ENCODE data around the gene BBX. TPM values are rescaled to one million over a fixed set of nuclear protein-coding genes. Genes with fewer than 3 reads are reported as not detected.

The BBX gene
- total and polyA plus RNA-seq, 4 donors: 4.7 to 25.1 (median 20.5) TPM

DNA sequence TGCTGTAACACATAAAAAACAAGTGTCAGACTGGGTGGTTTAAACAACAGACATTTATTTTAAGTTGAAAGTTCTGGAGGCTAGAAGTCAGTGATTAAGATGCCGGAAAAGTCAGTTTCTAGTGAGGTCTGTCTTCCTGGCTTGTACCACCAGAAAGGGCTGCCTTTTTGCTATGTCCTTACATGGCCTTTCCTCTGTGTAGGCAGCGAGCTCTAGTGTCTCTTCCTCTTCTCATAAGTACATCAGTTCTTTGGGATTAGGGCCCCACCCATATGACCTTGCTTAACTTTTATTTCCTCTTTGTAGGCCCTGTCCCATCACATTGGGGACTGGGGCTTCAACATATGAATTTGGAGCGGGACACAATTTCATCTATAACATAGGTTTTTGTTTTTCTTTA is 128.0 kb downstream of the BBX start:
- Histone ChIP-seq H3K27ac (ENCODE audit: low read depth in 1 of 2, low read length in 2 of 2) (no peak overlapping the region), H3K4me3 (ENCODE audit: low read depth in 1 of 3, low read length in 3 of 3) (no peak overlapping the region), H3K9me3 (ENCODE audit: control insufficient read depth in 4 of 4, low read length in 3 of 4) (no peaks in the 10 kb centered on the region), H3K36me3 (ENCODE audit: control insufficient read depth in 4 of 4, insufficient read depth in 3 of 4, low read depth in 1 of 4, low read length in 3 of 4) (peaks cover 0 to 4% (median 0%) of the 10 kb centered on the region in 4 donors), H3K9ac (ENCODE audit: low read depth in 1 of 2, low read length in 2 of 2) (no peak overlapping the region), H3K4me1 (ENCODE audit: control insufficient read depth in 4 of 4, insufficient read depth in 4 of 4, low read length in 3 of 4) (no peaks in the 10 kb centered on the region), H3K27me3 (ENCODE audit: control insufficient read depth in 4 of 4, insufficient read depth in 4 of 4, low read length in 3 of 4) (no peaks in the 10 kb centered on the region)
- no peak for DNase-seq (ENCODE audit: low spot score)
- WGBS: 84% methylated on average over 3 of the region's 3 CpGs
- TF ChIP-seq RAD21 (IDR thresholded peaks at IDR 0.05) (no peak), YY1 (IDR thresholded peaks at IDR 0.05) (no peak), FOXA2 (IDR thresholded peaks at IDR 0.05) (no peak), TAF1 (conservative IDR thresholded peaks at IDR 0.05) (no peak), RXRA (IDR thresholded peaks at IDR 0.05) (no peak), JUND (IDR thresholded peaks at IDR 0.05) (no peak), HNF4G (IDR thresholded peaks at IDR 0.05) (no peak), EGR1 (IDR thresholded peaks at IDR 0.05; ENCODE audit: low read depth in 2 of 2) (no peak), GABPA (IDR thresholded peaks at IDR 0.05 in 1 of 2, conservative IDR thresholded peaks at IDR 0.05 in 1 of 2) (no peak), SP1 (IDR thresholded peaks at IDR 0.05) (no peak)
- TF ChIP-seq, protein P1, sequence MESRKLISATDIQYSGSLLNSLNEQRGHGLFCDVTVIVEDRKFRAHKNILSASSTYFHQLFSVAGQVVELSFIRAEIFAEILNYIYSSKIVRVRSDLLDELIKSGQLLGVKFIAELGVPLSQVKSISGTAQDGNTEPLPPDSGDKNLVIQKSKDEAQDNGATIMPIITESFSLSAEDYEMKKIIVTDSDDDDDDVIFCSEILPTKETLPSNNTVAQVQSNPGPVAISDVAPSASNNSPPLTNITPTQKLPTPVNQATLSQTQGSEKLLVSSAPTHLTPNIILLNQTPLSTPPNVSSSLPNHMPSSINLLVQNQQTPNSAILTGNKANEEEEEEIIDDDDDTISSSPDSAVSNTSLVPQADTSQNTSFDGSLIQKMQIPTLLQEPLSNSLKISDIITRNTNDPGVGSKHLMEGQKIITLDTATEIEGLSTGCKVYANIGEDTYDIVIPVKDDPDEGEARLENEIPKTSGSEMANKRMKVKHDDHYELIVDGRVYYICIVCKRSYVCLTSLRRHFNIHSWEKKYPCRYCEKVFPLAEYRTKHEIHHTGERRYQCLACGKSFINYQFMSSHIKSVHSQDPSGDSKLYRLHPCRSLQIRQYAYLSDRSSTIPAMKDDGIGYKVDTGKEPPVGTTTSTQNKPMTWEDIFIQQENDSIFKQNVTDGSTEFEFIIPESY (IDR thresholded peaks at IDR 0.05): no peak
- TF ChIP-seq, protein P2, sequence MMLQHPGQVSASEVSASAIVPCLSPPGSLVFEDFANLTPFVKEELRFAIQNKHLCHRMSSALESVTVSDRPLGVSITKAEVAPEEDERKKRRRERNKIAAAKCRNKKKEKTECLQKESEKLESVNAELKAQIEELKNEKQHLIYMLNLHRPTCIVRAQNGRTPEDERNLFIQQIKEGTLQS (IDR thresholded peaks at IDR 0.05): no peak
- TF ChIP-seq, protein P3, sequence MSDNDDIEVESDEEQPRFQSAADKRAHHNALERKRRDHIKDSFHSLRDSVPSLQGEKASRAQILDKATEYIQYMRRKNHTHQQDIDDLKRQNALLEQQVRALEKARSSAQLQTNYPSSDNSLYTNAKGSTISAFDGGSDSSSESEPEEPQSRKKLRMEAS (IDR thresholded peaks at IDR 0.05): no peak

DNA sequence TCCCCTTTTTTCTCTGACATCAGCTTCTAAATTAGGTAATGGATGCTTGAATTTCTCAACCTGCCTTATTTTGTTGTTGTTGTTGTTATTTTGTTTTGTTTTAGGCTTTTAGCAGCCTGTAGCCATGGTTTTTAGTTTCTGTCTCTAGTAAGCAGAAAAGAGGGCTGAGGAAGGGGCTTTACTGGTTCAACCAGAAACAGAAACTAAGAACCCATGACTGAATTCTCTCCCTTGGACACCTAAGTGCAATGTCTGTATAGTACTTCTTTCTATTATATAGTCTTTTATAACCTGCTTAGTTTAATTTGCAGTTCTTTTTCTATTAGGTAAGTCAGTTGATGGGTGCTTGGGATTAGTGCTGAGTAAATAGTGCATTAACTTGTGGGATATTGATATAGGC is 129.0 kb downstream of the BBX start:
- Histone ChIP-seq H3K4me3 (ENCODE audit: low read depth in 1 of 3, low read length in 3 of 3) (no peak overlapping the region), H3K4me1 (ENCODE audit: control insufficient read depth in 4 of 4, insufficient read depth in 4 of 4, low read length in 3 of 4) (no peaks in the 10 kb centered on the region), H3K9me3 (ENCODE audit: control insufficient read depth in 4 of 4, low read length in 3 of 4) (no peaks in the 10 kb centered on the region), H3K9ac (ENCODE audit: low read depth in 1 of 2, low read length in 2 of 2) (no peak overlapping the region), H3K27me3 (ENCODE audit: control insufficient read depth in 4 of 4, insufficient read depth in 4 of 4, low read length in 3 of 4) (no peaks in the 10 kb centered on the region), H3K36me3 (ENCODE audit: control insufficient read depth in 4 of 4, insufficient read depth in 3 of 4, low read depth in 1 of 4, low read length in 3 of 4) (peaks cover 0 to 4% (median 0%) of the 10 kb centered on the region in 4 donors), H3K27ac (ENCODE audit: low read depth in 1 of 2, low read length in 2 of 2) (no peak overlapping the region)
- no peak for DNase-seq (ENCODE audit: low spot score)
- TF ChIP-seq, protein P3 (IDR thresholded peaks at IDR 0.05): no peak
- no peak for TF ChIP-seq TAF1 (conservative IDR thresholded peaks at IDR 0.05)
- no peak for TF ChIP-seq NR2F2 (IDR thresholded peaks at IDR 0.05)
- no peak for TF ChIP-seq YY1 (IDR thresholded peaks at IDR 0.05)
- TF ChIP-seq HNF4A (conservative IDR thresholded peaks at IDR 0.05): no peak
- no peak for TF ChIP-seq GABPA (IDR thresholded peaks at IDR 0.05 in 1 of 2, conservative IDR thresholded peaks at IDR 0.05 in 1 of 2)
- TF ChIP-seq JUND (IDR thresholded peaks at IDR 0.05): no peak
- TF ChIP-seq RAD21 (IDR thresholded peaks at IDR 0.05): no peak
- TF ChIP-seq FOXA1 (IDR thresholded peaks at IDR 0.05): no peak
- TF ChIP-seq, protein P4, sequence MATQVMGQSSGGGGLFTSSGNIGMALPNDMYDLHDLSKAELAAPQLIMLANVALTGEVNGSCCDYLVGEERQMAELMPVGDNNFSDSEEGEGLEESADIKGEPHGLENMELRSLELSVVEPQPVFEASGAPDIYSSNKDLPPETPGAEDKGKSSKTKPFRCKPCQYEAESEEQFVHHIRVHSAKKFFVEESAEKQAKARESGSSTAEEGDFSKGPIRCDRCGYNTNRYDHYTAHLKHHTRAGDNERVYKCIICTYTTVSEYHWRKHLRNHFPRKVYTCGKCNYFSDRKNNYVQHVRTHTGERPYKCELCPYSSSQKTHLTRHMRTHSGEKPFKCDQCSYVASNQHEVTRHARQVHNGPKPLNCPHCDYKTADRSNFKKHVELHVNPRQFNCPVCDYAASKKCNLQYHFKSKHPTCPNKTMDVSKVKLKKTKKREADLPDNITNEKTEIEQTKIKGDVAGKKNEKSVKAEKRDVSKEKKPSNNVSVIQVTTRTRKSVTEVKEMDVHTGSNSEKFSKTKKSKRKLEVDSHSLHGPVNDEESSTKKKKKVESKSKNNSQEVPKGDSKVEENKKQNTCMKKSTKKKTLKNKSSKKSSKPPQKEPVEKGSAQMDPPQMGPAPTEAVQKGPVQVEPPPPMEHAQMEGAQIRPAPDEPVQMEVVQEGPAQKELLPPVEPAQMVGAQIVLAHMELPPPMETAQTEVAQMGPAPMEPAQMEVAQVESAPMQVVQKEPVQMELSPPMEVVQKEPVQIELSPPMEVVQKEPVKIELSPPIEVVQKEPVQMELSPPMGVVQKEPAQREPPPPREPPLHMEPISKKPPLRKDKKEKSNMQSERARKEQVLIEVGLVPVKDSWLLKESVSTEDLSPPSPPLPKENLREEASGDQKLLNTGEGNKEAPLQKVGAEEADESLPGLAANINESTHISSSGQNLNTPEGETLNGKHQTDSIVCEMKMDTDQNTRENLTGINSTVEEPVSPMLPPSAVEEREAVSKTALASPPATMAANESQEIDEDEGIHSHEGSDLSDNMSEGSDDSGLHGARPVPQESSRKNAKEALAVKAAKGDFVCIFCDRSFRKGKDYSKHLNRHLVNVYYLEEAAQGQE (IDR thresholded peaks at IDR 0.05): no peak
- no peak for TF ChIP-seq HNF4G (IDR thresholded peaks at IDR 0.05)
- TF ChIP-seq, protein P5, sequence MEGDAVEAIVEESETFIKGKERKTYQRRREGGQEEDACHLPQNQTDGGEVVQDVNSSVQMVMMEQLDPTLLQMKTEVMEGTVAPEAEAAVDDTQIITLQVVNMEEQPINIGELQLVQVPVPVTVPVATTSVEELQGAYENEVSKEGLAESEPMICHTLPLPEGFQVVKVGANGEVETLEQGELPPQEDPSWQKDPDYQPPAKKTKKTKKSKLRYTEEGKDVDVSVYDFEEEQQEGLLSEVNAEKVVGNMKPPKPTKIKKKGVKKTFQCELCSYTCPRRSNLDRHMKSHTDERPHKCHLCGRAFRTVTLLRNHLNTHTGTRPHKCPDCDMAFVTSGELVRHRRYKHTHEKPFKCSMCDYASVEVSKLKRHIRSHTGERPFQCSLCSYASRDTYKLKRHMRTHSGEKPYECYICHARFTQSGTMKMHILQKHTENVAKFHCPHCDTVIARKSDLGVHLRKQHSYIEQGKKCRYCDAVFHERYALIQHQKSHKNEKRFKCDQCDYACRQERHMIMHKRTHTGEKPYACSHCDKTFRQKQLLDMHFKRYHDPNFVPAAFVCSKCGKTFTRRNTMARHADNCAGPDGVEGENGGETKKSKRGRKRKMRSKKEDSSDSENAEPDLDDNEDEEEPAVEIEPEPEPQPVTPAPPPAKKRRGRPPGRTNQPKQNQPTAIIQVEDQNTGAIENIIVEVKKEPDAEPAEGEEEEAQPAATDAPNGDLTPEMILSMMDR (IDR thresholded peaks at IDR 0.05; ENCODE audit: low read depth, low read length, missing input control): no peak
- TF ChIP-seq SP1 (IDR thresholded peaks at IDR 0.05): no peak
- no peak for TF ChIP-seq RXRA (IDR thresholded peaks at IDR 0.05)
- TF ChIP-seq, protein P1 (IDR thresholded peaks at IDR 0.05): no peak
- no peak for TF ChIP-seq FOXA2 (IDR thresholded peaks at IDR 0.05)
- TF ChIP-seq, protein P2 (IDR thresholded peaks at IDR 0.05): no peak
- TF ChIP-seq EGR1 (IDR thresholded peaks at IDR 0.05; ENCODE audit: low read depth in 2 of 2): no peak
